ENCODE data around the gene ANAPC16.
"Not testable (repeated sequence)": the region's sequence is repeated elsewhere in the genome, so short reads cannot be mapped to it uniquely, and the experiment has no call there.

The ANAPC16 gene

GRCh38 chr10:72240371-72240770 lies 24.6 kb downstream of the ANAPC16 start:
- intact Hi-C loops (cut with DNase I), result no loop called here
- DNase-seq, result peak in 1 of 10 donors; percentile 10

GRCh38 chr10:72241691-72242252 lies 26.0 kb downstream of the ANAPC16 start:
- intact Hi-C loops (cut with DNase I), result no loop called here
- DNase-seq, result peak in 2 of 10 donors; percentile 22 to 35

GRCh38 chr10:72242675-72243074 lies 26.9 kb downstream of the ANAPC16 start:
- DNase-seq, result peak in 7 of 10 donors; percentile 18 to 89 (median 56)
- intact Hi-C loops (cut with DNase I), result no loop called here

GRCh38 chr10:72243822-72244437 lies 28.1 kb downstream of the ANAPC16 start:
- peak in 3 of 10 donors; percentile 41 to 81 (median 70) for DNase-seq
- intact Hi-C loops (cut with DNase I), result no loop called here

GRCh38 chr10:72244573-72245038 lies 28.8 kb downstream of the ANAPC16 start:
- intact Hi-C loops (cut with DNase I), result no loop called here

GRCh38 chr10:72245949-72246525 lies 30.2 kb downstream of the ANAPC16 start:
- intact Hi-C loops (cut with DNase I), result no loop called here

More at GRCh38 chr10:72244573-72245038, 28.8 kb downstream of the ANAPC16 start:
- no peak for DNase-seq

GRCh38 chr10:72248468-72249151 lies 32.8 kb downstream of the ANAPC16 start:
- DNase-seq, result peak in 9 of 10 donors; percentile 57 to 93 (median 74)
- intact Hi-C loops (cut with DNase I), result no loop called here

More at GRCh38 chr10:72245949-72246525, 30.2 kb downstream of the ANAPC16 start:
- DNase-seq, result peak in 1 of 10 donors; percentile 55

GRCh38 chr10:72249176-72249862 lies 33.5 kb downstream of the ANAPC16 start:
- intact Hi-C loops (cut with DNase I), result not testable (repeated sequence)
- peak in 2 of 10 donors; percentile 26 to 32 for DNase-seq

- intact Hi-C loops (cut with DNase I), result no loop called here
- DNase-seq, result peak in 3 of 10 donors; percentile 44 to 62 (median 62)
Measured at GRCh38 chr10:72250666-72251065, 34.9 kb downstream of the ANAPC16 start.

- DNase-seq, result peak in 1 of 10 donors; percentile 39
- intact Hi-C loops (cut with DNase I), result no loop called here
Measured at GRCh38 chr10:72251635-72252034, 35.8 kb downstream of the ANAPC16 start.

GRCh38 chr10:72252972-72253371 lies 37.2 kb downstream of the ANAPC16 start:
- peak in 2 of 10 donors; percentile 1 to 29 for DNase-seq
- intact Hi-C loops (cut with DNase I), result no loop called here

GRCh38 chr10:72253578-72253977 lies 37.8 kb downstream of the ANAPC16 start:
- intact Hi-C loops (cut with DNase I), result no loop called here
- DNase-seq, result peak in 2 of 10 donors; percentile 5 to 60

- intact Hi-C loops (cut with DNase I), result loop anchor here (1.0 to 5.0 kb wide), 2 partner anchors 18 to 77 kb away; partner anchors contain the start of gene DDIT4
- DNase-seq, result peak; percentile 87 to 99 (median 93)
Measured at GRCh38 chr10:72254813-72255568, 39.2 kb downstream of the ANAPC16 start.

GRCh38 chr10:72255977-72256729 lies 40.3 kb downstream of the ANAPC16 start:
- intact Hi-C loops (cut with DNase I), result loop anchor here (1.0 to 5.0 kb wide), 2 partner anchors 17 to 76 kb away; partner anchors contain the start of gene DDIT4
- DNase-seq, result no peak

GRCh38 chr10:72257051-72257892 lies 41.5 kb downstream of the ANAPC16 start:
- intact Hi-C loops (cut with DNase I), result loop anchor here (5.0 kb wide), 1 partner anchor 75 kb away; no protein-coding TSS in a partner anchor
- DNase-seq, result no peak

GRCh38 chr10:72258617-72259016 lies 42.8 kb downstream of the ANAPC16 start:
- intact Hi-C loops (cut with DNase I), result loop anchor here (5.0 kb wide), 1 partner anchor 74 kb away; no protein-coding TSS in a partner anchor
- no peak for DNase-seq

- intact Hi-C loops (cut with DNase I), result loop anchor here (5.0 kb wide), 1 partner anchor 73 kb away; no protein-coding TSS in a partner anchor
Measured at GRCh38 chr10:72259491-72260238, 43.9 kb downstream of the ANAPC16 start.

More at GRCh38 chr10:72259491-72260238, 43.9 kb downstream of the ANAPC16 start:
- no peak for DNase-seq

Data from posterior cingulate gyrus (tissue), 11 donors.